GM11168 (cell line): ENCODE measurements around the gene BRPF3.
"Not testable (repeated sequence)": the region's sequence is repeated elsewhere in the genome, so short reads cannot be mapped to it uniquely, and the experiment has no call there.

ENCODE experiments used
- in situ Hi-C: fragments of 300-500 bp; cut with MboI; formaldehyde crosslinking; loops from one replicate; pipeline ENCODE4 v1.12.0; 2022; ENCODE audit warnings: low sequenced_read_pairs; ENCODE audit not compliant: unreplicated experiment

The BRPF3 gene

GRCh38 chr6:36200154-36200891, 3.8 kb downstream of the BRPF3 start:
- in situ Hi-C loops, result no loop called here

GRCh38 chr6:36200998-36201596, 4.6 kb downstream of the BRPF3 start:
- in situ Hi-C loops, result no loop called here

GRCh38 chr6:36201612-36202011, 5.1 kb downstream of the BRPF3 start:
- in situ Hi-C loops, result no loop called here

DNA sequence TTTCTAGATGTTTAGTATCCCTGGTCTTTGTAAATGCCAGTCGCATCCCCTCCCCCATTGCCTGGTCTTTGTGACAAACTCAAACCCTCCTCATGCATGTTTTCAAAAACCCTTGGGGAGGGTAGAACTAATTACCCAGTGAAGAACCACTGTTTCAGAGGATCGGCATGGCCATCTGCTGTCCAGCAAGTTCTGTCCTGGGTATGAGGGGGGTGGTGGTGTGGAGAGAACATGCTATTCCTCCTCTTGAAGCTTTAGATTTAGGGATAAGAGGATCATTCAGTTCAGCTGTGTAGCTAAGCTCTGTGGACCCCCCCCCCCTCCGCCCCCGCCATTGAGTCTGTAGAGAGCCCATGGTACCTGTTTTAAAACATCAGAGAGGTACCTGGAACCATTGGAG, 5.6 kb downstream of the BRPF3 start:
- in situ Hi-C loops, result no loop called here

- in situ Hi-C loops, result no loop called here
Measured at GRCh38 chr6:36204068-36204753, 7.7 kb downstream of the BRPF3 start.

- in situ Hi-C loops, result no loop called here
Measured at GRCh38 chr6:36207155-36207554, 10.6 kb downstream of the BRPF3 start.

DNA sequence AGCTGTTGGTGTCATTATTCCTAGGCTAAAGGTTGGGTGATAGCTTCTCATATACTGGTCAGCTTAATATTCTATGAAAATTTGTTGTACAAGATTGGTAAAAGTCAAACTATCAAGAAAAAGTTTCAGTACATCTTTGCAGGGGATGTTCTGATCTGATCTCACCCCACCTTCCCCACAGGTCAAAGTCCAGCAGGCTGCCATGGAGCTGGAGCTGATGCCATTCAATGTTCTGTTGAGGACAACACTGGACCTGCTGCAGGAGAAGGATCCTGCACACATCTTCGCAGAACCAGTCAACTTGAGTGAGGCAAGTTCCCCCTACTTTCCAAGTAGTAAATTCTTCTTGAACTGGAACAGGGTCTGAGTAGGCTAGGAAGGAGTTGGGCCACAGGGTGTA, 13.1 kb downstream of the BRPF3 start:
- in situ Hi-C loops, result no loop called here

DNA sequence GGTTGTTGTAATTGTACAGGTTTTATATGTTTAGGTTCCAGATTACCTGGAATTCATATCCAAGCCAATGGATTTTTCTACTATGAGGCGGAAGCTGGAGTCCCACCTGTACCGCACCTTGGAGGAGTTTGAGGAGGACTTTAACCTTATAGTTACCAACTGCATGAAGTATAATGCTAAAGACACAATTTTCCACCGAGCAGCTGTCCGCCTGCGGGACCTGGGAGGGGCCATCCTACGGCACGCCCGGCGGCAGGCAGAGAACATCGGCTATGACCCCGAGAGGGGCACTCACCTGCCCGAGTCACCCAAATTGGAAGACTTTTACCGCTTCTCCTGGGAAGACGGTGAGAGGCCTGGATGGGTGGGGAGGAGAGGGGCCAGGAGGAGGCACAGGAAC, 13.6 kb downstream of the BRPF3 start:
- in situ Hi-C loops, result no loop called here

DNA sequence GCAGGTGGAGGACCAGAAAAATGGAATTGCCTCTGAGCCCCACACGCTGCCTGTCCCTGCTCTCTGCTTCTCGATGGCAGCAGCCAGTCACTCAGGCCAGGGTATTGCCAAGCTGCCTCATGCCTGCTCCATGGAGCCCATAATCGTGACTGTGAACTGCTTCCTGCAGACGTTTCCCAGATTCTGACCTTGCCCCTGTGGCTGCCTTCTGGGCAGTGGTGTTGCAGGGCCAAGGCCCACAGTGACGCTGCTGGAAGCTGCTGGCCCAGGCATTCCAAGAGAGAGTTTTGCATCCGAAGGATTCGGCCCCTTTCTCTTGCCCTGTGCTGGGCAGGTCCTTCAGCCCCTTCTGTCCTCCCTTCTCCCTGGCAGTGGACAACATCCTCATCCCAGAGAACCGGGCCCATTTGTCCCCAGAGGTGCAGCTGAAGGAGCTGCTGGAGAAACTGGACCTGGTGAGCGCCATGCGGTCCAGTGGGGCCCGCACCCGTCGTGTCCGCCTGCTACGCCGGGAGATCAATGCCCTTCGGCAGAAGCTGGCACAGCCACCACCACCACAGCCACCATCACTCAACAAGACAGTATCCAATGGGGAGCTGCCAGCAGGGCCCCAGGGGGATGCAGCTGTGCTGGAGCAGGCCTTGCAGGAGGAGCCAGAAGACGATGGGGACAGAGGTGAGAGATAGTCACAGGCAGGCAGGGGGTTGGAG, 14.5 kb downstream of the BRPF3 start:
- in situ Hi-C loops, result no loop called here

DNA sequence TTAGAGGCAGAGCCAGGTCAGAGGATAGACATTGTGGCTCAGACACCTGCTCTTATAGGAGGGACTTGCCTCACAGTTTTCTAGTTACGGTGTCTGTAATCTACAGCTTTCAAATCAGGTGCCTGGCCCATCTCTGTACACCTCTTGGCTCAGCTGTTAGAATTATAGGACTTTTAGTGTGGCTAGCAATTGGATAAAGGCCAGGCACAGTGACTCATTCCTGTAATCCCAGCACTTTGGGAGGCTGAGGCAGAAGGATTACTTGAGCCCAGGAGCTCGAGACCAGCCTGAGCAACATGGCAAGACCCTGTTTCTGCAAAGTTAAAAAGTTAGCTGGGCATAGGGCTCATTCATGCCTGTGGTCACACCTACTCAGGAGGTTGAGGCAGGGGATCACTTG, 20.0 kb downstream of the BRPF3 start:
- in situ Hi-C loops, result no loop called here

- in situ Hi-C loops, result no loop called here
Measured at GRCh38 chr6:36217188-36217587, 20.6 kb downstream of the BRPF3 start.

- in situ Hi-C loops, result no loop called here
Measured at GRCh38 chr6:36217946-36218345, 21.4 kb downstream of the BRPF3 start.

DNA sequence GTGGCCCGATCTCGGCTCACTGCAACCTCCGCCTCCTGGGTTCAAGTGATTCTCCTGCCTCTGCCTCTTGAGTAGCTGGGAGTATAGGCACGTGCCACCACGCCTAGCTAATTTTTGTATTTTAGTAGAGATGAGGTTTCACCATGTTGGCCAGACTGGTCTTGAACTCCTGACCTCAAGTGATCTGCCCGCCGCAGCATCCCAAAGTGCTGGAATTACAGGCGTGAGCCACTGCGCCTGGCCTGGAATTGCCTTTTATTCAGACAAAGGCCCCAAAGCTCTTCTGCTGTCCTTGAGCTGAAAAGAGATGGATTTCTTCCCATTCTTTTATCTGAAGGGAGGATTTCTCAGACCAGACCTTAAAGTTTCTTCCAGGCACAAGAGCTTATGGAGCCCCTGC, 22.0 kb downstream of the BRPF3 start:
- in situ Hi-C loops, result not testable (repeated sequence)

- in situ Hi-C loops, result no loop called here
Measured at GRCh38 chr6:36219081-36219480, 22.5 kb downstream of the BRPF3 start.

- in situ Hi-C loops, result no loop called here
Measured at GRCh38 chr6:36220226-36220625, 23.7 kb downstream of the BRPF3 start.

GRCh38 chr6:36221674-36222073, 25.1 kb downstream of the BRPF3 start:
- in situ Hi-C loops, result no loop called here

- in situ Hi-C loops, result no loop called here
Measured at GRCh38 chr6:36222924-36223323, 26.4 kb downstream of the BRPF3 start.

- in situ Hi-C loops, result no loop called here
Measured at GRCh38 chr6:36223706-36224105, 27.2 kb downstream of the BRPF3 start.

DNA sequence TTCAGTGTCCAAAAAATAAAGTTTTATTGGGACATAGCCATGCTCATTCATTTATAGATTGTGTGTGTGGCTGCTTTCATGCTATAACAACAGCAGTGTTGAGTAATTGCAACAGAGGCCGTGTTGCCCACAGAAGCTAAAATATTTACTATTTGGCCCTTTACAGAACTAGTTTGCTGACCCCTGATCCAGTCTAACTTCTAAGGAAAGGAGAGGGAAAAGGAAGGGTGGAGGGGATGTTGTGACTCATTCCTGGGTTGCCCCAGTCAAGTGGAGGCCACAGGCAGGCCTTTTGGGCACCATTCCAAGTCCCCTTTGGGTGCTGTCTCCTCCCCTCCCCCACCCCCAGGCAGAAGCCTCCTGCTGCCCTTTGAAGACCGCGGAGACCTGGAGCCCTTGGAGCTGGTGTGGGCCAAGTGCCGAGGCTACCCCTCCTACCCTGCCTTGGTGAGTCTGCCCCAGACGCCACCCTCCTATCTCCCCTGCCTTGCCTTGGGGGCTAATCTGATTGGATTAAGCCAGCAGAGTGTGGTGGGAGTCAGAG, 28.4 kb downstream of the BRPF3 start:
- in situ Hi-C loops, result no loop called here

DNA sequence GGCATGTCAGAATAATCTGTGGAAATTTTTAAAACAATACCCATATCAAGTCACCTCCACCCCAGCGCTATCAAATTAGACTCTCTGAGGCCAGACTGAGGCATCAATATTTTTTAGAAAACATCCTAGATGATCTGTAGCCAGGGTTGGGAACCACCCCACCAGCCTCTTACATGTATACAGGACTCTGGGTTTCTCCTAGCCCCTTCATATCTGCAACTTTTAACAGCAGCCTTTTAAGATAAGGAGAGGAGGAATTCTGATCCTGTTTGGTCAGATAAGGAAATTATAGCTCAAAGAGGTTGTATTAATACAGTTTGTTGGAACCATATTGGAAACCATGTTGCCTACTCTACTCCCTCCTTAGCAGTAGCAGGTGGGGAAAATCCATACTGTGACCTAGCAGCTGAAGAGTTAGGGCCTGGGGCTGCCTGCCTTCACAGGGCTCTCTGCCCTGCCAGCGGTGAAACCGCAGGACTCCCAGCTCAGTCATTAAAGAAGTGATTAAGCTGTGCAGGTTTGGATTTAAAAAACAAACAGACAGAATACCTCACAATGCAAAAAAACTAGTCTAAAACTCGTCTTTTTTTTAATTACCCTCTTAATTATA, 30.0 kb downstream of the BRPF3 start:
- in situ Hi-C loops, result no loop called here
